ENCODE measurements around the gene STUB1.

STUB1 gene

DNA sequence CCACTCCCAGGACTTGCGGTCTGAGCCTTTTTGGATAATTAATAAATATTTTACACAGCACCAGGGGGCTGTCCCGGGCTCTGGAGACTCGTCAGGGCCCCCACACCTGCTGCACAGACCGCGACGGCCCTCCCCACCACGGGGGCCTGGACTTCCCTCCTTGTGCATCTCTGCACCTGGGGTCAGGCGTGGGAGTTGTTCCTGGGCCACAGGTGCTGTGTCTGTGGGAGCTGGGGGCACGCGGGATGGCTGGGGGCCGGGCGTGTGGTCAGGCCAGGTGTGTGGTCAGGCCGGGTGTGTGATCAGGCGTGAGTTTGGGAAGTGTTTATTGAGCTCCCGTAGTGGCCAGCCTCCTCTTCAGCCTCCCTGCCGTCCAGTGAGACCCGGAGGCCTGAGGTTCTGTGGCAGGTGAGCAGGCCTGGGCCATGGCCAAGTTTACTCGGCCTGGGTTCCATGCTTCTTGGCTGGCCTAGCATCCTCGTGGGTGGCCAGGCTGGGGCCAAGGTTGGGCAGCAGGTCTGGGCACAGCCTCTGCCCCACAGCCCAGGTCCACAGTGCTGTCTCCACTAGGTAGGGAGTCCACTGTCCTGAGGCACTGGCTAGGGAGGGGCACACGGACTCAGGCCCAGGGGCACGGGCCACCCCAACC lies 1.9 kb upstream of the STUB1 start:
- in situ Hi-C loops (cut with MboI; ENCODE audit: low sequenced_read_pairs, unreplicated experiment) = no loop called here
- DNase-seq (ENCODE audit: low spot score) = no peak
- TF ChIP-seq, protein P1, sequence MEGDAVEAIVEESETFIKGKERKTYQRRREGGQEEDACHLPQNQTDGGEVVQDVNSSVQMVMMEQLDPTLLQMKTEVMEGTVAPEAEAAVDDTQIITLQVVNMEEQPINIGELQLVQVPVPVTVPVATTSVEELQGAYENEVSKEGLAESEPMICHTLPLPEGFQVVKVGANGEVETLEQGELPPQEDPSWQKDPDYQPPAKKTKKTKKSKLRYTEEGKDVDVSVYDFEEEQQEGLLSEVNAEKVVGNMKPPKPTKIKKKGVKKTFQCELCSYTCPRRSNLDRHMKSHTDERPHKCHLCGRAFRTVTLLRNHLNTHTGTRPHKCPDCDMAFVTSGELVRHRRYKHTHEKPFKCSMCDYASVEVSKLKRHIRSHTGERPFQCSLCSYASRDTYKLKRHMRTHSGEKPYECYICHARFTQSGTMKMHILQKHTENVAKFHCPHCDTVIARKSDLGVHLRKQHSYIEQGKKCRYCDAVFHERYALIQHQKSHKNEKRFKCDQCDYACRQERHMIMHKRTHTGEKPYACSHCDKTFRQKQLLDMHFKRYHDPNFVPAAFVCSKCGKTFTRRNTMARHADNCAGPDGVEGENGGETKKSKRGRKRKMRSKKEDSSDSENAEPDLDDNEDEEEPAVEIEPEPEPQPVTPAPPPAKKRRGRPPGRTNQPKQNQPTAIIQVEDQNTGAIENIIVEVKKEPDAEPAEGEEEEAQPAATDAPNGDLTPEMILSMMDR (IDR thresholded peaks at IDR 0.05; ENCODE audit: borderline replicate concordance, control extremely low read depth, extremely low read depth, insufficient read depth, missing control alignments) = no peak

- in situ Hi-C loops (cut with MboI; ENCODE audit: low sequenced_read_pairs, unreplicated experiment) = no loop called here
- TF ChIP-seq, protein P1 (IDR thresholded peaks at IDR 0.05; ENCODE audit: borderline replicate concordance, control extremely low read depth, extremely low read depth, insufficient read depth, missing control alignments) = no peak
- DNase-seq (ENCODE audit: low spot score) = peak; percentile 64
Measured at GRCh38 chr16:678858-679813, 1.1 kb upstream of the STUB1 start.

- in situ Hi-C loops (cut with MboI; ENCODE audit: low sequenced_read_pairs, unreplicated experiment) = no loop called here
- no peak for DNase-seq (ENCODE audit: low spot score)
- TF ChIP-seq, protein P1 (IDR thresholded peaks at IDR 0.05; ENCODE audit: borderline replicate concordance, control extremely low read depth, extremely low read depth, insufficient read depth, missing control alignments) = no peak
Measured at GRCh38 chr16:680625-680945, 375 bp downstream of the STUB1 start.

- TF ChIP-seq, protein P1 (IDR thresholded peaks at IDR 0.05; ENCODE audit: borderline replicate concordance, control extremely low read depth, extremely low read depth, insufficient read depth, missing control alignments) = peak; percentile 12
- no peak for DNase-seq (ENCODE audit: low spot score)
- in situ Hi-C loops (cut with MboI; ENCODE audit: low sequenced_read_pairs, unreplicated experiment) = no loop called here
Measured at GRCh38 chr16:680967-681745, 946 bp downstream of the STUB1 start.

- in situ Hi-C loops (cut with MboI; ENCODE audit: low sequenced_read_pairs, unreplicated experiment) = no loop called here
- TF ChIP-seq, protein P1 (IDR thresholded peaks at IDR 0.05; ENCODE audit: borderline replicate concordance, control extremely low read depth, extremely low read depth, insufficient read depth, missing control alignments) = no peak
- DNase-seq (ENCODE audit: low spot score) = no peak
Measured at GRCh38 chr16:681746-682427, 1.7 kb downstream of the STUB1 start.
